ENCODE data around the gene ACSF3.

DNA sequence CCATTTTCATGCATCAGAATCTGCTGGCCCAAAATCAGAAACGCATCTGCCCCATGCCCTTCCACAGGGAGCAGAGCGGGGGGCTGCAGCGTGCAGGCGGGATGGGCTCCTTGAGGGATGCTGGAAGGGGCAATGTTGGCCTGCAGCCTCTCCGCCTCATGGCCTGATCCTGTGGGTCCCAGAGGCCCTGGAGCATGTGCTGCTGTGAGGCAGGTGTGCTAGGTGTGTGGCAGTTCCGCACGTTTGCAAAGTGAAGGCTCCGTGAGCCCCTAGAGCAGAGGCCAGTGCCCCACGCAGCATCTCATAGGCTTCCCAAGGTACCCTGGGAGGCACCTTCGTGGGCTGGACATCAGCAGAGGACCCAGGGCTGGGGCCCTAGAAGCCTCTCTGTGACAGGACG lies 41.5 kb downstream of the ACSF3 start:
- TF ChIP-seq, protein P1, sequence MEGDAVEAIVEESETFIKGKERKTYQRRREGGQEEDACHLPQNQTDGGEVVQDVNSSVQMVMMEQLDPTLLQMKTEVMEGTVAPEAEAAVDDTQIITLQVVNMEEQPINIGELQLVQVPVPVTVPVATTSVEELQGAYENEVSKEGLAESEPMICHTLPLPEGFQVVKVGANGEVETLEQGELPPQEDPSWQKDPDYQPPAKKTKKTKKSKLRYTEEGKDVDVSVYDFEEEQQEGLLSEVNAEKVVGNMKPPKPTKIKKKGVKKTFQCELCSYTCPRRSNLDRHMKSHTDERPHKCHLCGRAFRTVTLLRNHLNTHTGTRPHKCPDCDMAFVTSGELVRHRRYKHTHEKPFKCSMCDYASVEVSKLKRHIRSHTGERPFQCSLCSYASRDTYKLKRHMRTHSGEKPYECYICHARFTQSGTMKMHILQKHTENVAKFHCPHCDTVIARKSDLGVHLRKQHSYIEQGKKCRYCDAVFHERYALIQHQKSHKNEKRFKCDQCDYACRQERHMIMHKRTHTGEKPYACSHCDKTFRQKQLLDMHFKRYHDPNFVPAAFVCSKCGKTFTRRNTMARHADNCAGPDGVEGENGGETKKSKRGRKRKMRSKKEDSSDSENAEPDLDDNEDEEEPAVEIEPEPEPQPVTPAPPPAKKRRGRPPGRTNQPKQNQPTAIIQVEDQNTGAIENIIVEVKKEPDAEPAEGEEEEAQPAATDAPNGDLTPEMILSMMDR (conservative IDR thresholded peaks at IDR 0.05; ENCODE audit: low read length): no peak
- no peak for TF ChIP-seq EZH2phosphoT487 (IDR thresholded peaks at IDR 0.05; ENCODE audit: borderline replicate concordance, low read depth, low read length)
